Measurements from ENCODE around the gene PCSK5.

- TF ChIP-seq CTCF (conservative IDR thresholded peaks at IDR 0.05; ENCODE audit: low read depth, low read length) (no peak), EZH2 (IDR thresholded peaks at IDR 0.05; ENCODE audit: borderline replicate concordance, low read depth, low read length, poor library complexity, severe bottlenecking) (no peak)
These were observed 16.8 kb upstream of the PCSK5 start for GRCh38 chr9:75873712-75874111.

Measured in A673 (cell line).